GM21423 (cell line): ENCODE measurements around the gene PAX8.
A peak's percentile ranks its signal among the peaks of the same experiment; 100 is the strongest.

ENCODE experiments used
- ATAC-seq: cut with Tn5 transposase; IDR thresholded peaks from one replicate; pipeline ENCODE4 v1.9.1; 2021; ENCODE audit warnings: mild to moderate bottlenecking, moderate library complexity; ENCODE audit not compliant: unreplicated experiment

Gene PAX8

DNA sequence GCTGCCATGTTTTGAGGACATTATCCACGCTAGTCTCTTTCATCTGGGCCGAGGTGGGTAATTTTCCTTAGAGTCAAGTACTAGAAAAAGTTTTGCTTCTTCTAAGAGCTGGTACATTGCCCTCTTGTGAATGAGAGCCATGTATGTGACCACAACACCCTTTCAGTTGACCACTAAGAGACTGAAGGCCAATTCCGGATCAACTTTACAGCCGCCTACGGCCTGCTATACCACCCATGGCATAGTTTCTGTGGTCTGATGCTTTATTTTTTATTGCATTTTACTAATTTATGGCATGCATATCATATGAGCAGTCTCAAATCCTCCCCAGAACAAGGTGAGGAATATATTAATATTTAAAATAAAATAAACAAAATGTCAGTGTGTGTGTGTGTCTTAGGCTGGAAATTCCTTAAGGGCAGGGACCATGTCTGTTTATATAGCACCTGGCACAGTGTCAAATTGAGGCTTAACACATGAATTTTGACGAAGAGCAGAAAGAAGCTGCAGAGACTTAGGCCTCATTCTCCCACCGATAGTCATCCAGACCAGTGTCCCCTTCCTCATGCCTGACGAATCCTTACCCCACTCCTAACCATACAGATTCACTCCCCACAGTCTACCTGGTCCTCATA lies 69.6 kb downstream of the PAX8 start:
- ATAC-seq = no peak

DNA sequence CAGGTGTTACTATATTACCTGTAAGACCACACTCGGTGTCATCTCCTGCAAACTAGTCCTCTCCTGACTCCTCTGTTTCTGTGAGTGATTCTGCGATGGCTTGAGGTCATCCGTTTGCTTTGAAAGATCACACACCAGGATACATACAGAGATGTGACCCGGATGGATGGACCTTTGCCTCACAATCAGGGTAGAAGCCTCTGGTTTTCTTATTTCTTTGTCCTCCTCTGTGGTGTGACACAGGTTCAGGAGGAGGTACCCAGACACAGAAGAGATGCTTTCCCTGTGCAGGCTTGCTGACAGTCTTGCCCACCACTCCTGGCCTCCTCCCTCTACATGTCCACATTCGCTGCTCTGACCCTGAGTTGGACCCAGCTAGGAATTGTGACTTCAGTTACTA lies 70.3 kb downstream of the PAX8 start:
- ATAC-seq = no peak

DNA sequence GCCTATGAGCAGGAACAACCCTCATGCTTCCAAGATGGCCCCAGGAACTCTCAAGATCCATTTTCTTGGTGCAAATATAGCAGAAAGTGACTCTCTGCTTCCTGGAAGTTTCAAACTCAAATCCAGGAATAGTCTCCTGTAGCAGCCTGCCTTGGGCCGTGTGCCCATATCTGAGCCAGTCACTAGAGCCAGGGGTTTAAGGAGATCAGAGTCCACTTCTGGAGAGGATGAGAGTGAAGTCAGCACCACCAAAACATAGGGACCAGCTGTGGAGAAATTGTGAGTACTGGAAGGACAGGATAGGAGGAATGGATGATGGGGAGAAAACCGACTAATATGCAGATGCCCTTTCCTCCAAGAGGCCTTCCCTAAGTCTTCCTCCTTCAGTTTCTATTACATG lies 71.7 kb downstream of the PAX8 start:
- no peak for ATAC-seq

DNA sequence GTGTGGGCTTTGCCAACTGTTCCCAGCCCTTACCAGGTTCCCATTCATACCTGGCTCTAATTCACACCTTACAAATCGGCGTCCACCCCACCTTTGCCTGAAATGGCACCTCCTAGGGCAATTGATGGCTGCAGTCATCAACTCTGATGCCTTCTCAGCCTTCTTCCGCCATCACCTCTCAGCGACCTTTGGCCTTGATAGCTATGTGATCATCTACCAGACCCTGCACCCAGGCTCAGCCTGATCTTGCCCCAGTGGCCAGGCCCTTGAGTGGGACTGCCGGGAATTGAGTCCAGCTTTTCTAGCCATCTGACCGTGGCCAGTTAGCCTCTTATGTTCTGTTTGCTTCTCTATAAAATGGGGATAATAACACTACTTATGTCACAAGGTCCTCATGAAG lies 72.5 kb downstream of the PAX8 start:
- no peak for ATAC-seq

DNA sequence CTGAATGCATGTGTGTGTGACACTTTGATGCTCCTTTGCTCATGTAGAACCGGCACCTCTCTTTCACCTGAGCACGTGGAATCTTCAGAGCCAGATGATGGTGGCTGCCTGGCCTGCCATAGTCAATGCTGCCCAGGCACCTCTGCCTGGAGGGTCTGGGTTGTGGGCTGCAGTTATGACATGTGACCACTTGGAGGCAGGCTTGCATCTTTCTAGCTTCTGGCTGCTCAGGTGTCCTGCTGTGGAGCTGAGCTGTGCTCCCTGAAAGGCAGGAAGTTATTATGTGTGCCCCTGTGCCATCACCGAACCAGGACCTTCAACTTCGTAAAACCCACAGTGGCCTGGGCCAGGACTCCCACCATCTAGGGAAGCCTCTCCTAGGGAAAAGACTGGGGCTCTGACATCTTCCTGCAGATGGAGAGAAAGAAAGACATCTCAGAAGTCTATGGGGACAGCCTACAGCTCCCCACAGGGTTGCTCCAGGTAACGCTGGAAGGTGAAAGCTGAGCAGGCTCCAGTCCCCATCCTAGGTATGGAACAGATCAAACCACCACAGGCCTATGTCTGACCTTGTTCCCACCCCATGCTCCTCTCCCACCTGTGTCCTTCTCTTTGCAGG lies 74.7 kb downstream of the PAX8 start:
- ATAC-seq = peak; percentile 77

DNA sequence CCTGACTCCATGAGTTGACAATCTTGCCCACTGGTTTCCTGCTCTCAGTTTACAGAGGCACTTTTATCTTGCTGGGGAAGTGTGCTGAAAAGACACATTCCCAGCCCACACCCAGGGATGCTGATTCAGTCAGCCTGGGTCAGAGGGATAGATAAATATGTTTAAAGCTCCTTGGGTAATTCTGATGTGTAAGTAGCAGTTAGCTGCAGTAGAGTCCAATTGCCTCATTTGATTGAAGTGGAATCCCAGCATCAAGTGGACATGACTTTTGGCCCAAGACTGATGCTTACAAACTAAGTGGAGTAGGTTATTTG lies 75.5 kb downstream of the PAX8 start:
- ATAC-seq = no peak

DNA sequence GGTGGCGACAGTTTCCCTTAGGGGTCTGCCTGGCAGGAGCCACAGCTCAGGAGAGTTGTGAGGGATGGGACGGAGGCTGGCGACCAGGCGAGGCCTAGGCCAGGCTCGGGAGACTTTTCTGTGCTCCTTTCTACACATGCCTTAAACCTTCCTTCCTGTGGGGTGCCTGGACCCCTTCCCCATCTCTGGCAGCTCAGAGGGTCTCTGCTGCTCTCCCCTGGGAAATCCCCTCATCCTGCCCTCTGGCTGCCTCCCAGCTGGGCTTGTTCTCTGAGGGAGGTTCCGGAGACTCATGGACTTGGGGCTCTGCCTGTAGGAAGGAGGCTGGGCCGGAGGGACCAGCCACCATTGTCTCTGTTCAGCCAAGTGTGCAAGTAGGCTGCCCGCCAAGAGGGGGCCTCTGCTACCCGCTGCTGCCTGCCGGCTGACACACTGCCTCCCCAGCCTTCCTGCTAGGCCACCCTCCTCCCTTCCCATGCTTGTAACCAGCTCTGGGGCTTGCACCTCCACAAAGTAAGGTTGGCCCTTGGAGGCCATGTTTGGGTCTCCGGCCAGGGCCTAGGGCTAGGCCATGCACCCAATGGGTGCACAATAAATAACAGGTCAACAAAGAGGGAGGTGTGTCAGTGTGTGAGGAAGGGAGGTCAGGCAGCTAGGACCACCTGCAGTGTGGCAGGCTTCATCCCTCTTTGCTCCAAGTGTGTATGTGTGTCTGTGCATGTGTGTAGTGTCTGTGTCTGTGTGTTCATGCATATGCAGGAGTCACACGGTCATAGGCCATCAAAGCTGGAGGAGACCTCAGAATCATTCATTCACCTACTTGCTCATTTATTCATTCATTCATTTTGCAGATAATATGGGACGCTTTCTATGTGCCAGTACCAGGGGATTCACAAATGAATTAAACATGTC lies 76.2 kb downstream of the PAX8 start:
- ATAC-seq = no peak

DNA sequence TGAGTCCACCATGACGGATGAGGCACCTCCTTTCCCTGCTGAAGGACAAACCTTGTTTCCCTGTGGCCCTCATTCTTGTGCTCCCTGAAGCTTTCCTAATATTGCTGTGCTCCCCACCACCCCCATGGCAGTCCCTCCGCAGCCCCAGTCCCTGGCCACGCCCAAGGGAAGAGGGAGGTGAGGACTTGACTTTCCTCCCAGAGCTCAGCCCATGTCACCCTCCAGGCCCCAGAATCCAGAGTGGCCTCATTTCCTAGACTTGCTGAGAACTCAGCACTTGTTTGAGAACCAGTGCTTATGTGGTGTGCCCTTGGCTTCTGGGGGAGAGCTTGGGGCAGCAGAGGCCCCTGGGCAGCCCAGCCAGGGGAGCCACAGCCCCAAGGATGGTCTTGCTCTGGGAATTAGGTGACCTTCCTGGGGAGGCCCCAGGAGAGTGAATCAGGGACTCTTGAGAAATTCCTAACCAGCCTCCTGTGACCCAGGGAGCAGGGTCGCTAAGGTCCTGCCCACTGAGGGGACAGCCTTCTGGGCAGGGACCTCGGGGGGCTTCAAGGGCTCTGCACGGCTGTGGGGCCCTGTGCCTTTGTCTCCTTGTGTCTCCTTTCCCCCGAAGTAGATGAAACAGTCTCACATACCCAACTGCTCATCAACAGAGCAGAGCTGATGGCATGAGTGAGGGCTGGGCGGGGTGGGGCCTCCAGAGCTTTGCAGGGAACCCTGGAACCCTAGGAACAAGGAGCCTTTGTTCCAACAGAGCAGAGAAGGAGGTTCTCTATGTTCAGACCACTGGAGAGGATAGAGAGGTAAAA lies 77.0 kb downstream of the PAX8 start:
- no peak for ATAC-seq

DNA sequence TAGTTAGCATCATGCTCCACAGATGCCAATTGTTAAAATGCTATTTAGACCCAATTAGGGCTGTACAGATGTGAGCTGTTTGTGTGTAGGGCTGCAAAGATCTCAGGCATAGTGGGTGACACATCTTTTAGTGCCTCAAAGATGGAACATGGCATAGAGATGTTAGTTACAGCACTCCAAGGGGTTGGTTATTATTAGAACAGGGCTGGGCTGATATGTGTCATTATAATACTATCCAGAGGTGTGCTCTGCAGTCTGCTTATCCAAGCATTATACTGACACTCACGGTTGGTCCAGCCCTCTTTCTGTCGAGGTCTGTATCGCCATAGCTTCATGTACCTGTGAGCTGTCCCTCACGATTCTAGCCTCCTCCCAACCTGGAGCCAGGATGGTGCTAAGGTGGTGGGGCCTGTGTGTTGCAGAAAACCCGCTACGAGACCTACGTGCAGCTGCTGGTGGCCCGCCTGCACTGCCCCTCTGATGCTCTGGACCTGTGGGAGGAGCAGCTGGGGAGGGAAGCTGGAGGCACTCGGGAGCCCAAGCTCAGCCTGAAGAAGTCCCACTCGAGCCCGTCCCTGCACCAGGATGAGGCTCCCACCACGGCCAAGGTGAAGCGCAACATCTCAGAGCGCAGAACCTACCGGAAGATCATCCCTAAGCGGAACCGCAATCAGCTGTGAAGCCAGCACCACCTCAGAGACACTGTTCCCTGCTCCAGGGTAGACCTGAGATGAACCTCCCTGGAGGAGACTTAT lies 77.8 kb downstream of the PAX8 start:
- no peak for ATAC-seq

DNA sequence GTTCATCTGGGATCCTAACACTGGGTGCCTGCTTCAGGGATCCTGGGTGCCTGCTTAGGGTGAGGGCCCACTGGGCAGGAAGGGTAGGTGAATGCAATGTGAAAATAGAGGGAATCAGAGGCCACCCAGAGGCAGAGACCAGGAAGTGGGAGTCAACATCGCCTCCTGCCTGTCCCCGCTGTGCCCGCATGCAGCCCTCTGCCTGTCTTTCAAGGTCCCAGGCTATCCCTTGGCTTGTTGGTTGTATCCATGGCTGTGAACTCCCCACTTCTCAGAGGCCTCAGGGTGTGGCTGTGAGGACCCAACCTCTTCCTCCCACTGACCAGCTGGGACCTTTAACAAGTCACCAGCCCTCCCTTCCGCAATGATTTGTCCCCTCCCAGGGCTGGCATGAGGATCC lies 78.5 kb downstream of the PAX8 start:
- ATAC-seq = no peak

DNA sequence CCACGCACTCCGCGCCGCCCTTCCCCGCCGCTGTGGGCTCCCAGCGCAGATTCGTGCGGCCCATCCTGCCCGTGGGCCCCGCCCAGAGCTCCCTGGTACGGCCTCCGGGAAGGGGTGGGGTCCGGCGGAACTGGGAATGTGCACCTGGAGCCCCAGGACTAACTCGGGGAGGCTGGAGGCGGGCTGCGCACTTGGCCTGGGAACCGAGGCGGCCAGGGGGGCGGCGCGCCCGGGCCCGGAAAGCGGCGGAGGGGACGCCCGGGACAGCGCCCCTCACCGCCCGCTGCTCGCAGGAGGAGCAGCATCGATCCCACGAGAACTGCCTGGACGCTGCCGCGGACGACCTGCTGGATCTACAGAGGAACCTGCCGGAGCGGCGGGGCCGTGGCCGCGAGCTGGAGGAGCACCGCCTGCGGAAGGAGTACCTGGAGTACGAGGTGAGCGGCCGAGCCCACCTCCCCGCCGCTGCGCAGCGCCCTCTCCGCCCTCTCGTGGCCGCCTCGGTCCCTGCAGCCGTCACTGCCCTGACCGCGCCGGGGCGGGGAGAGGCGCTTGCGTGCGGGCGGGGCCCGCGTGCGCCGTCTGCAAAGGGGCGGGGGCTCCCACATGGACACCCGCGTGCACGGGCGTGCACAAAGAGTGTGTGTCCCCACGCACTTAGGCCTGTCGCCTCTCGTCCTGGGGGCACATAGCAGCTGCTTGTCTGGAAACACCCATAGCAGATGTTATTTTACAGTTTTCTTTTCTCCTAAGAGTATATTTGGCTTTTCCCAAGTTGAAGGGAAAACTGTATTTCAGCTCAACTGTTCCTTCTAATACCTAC lies 79.7 kb downstream of the PAX8 start:
- peak; percentile 59 for ATAC-seq

DNA sequence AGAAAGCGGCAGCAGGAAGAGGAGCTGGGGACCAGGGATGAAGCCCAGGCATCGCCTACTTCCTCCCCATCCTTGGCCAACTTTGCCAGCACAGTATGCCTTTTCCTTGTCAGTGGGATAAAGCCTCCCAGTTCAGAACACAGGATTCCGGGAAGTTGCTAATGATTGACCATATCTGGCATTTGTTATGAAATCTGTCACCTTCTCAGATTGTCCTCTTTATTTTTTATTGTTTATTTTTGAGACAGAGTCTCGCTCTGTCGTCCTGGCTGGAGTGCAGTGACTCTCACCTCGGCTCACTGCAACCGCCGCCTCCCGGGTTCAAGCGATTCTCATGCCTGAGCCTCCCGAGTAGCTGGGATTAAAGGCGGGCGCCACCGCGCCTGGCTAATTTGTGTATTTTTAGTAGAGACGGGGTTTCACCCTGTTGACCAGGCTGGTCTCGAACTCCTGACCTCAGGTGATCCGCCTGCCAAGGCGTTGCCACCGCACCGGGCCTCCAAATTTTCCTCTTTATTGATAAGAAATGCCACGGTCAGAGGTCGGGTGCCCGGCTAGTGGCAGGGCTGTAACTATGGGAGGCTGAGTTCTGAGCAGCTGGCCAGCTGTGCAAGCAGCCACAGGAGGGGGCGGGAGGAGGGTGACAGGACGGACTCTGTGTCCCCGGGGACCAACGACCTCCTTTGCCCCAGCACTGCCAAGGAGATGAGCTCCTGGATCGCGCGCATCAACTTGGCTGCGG lies 80.5 kb downstream of the PAX8 start:
- no peak for ATAC-seq

DNA sequence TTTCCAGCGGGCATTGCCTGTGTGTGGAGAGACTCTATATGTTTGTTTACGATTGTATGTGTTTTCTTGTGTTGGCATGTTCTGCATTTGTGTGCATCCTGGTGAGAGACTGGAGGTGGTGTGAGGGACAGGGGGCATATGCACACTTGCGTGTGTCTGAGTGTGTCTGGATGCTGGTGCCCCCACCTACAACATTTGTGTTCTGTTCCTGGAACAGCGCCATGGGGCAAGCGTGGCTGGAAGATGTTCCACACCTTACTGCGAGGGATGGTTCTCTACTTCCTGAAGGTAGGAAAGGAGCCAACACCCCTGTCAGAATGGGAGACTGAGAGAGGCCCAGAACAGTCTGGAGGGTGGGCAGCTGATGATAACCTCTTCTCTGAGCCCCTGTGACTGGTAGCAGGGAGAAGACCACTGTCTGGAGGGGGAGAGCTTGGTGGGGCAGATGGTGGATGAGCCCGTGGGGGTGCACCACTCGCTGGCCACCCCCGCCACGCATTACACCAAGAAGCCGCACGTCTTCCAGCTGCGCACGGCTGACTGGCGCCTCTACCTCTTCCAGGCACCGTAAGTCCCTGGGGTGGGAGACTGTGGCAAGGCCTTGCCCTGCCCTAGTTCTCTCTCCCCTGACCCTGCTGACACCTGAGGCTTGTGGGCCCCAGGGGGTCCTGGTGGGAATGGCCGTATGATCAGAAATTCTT lies 81.2 kb downstream of the PAX8 start:
- no peak for ATAC-seq

DNA sequence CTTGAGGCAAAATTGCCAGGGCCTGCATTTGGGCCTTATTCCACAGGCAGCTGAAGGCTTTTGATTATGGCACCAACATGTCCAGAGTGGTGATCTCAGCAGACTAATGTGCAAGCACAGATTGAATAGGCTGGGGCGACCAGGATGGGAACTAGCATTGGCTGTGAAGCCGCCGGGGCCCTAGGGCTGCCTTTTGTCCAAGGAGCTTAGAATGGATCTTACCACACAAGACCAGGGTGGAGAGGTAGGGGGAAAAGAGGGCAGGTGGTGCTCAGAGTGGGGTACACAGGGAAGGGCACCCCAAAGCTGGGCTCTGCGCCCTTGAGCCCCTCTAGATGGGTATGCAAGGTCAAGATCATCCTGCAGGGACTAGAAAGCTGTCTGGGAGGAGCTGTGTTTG lies 81.9 kb downstream of the PAX8 start:
- no peak for ATAC-seq

DNA sequence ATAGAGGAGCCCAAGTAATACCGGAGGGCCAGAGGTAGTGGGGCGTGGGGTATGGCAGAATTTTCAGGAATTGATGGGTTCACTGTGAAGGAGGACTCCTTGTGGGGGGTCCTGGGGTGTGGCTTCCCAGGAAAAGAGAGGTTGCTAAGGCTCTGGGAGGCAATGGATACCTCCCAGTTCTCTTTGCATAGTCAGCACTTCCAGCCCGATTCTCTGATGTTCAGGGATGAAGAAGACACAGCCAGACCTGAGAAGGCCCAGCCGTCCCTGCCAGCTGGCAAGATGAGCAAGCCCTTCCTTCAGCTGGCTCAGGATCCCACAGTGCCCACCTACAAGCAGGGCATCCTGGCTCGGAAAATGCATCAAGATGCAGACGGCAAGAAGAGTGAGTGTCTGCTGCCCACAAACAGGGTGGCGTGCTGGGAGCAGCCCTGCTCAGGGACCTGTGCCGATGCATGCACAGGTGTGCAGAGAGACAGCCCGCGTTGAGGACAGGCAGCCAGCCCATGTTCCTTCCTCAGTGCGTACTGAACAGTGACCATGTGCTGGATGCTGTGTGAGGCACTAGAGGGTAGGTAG lies 82.7 kb downstream of the PAX8 start:
- no peak for ATAC-seq

DNA sequence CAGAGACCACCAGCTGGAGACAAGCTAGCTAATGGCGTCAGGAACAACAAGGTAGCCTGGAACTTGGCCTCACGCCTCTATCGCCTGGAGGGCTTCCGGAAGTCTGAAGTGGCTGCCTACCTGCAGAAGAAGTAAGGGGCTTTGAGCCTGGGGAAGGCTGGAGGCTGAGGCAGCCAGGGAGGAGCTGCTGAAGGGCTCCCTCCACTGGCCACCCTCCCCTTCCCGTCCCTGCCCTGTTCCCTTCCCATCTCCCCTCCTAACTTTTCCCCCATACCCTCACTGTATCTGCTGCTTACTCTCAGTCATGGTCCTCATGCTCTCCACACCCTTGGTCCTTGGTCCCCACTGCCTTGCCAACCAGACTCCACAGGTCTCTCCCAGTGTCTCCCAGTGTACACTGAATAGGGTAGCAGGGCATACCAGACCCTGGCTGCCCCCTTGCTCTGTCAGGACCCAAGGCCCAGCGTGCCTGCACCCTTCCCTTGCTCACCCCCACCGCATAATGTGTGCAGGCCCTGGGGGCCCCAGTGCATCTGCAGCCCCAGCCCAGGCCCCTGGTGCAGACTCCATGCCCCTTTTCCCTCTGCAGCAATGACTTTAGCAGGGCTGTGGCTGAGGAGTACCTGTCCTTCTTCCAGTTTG lies 86.1 kb downstream of the PAX8 start:
- no peak for ATAC-seq

DNA sequence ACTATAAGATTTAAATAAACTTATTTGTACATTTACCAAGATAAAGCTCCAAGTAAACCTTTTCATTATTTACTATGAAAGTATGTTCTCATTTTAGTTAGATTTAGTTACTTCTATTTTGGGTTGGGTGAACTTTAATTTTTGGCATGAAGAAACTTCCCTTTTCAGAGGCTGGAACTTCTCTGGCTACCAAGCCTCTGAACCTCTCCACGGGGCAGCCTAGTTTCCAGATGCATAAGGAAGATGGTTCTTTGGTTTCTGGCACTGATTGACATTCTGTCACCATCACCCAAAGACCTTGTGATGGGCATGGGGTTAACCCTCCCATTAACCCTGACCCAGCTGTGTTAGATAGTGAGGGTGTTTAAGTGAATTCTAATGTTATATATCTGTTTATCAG lies 87.8 kb downstream of the PAX8 start:
- ATAC-seq = no peak

DNA sequence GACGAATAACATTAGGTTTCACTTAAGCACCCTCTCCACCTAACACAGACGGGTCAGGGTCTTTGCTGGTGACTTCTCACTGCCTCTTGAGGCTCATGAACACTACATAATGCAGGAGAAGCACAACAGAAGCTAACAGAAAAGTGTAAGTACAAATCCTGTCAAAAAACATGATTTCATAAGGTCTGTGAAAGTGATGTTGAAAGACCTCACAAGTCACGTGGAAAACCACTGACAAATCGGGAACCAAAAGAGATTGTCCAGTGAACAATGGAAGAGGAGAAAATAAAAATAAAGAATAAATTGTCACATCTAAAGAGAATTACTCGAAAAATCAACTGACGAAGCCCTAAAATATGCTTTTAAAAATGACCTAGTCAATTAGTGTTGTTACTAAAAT lies 91.0 kb downstream of the PAX8 start:
- no peak for ATAC-seq
